GM12878 (cell line): ENCODE results near the gene CSH2. TPM values are rescaled to one million over a fixed set of nuclear protein-coding genes. Genes with fewer than 3 reads are reported as not detected.
A peak's percentile ranks its signal among the peaks of the same experiment; 100 is the strongest.

Source experiments
- ATAC-seq: fragments of 200-7000 bp; cut with Tn5 transposase; 3 replicates; pipeline ENCODE4 v1.9.1; 2020; ENCODE audit warnings: mild to moderate bottlenecking, moderate library complexity
- BruUV-seq: library from RNA; stranded (reverse); fragments of 400-500 nt; replicated peaks from 2 replicates; lab custom pipeline; 2021; lab: Mats Ljungman, UMichigan
- CTCF ChIA-PET: fragments of 300-600 bp; sonication (Branson Sonifier 250); formaldehyde crosslinking; extraction: SDS; loops from one replicate; lab custom pipeline; 2021; ENCODE audit warnings: inconsistent platforms; lab: Yijun Ruan, JAX
- POLR2A ChIA-PET: fragments of 350-600 bp; formaldehyde crosslinking; extraction: SDS; loops from one replicate; lab custom pipeline; 2021; ENCODE audit warnings: inconsistent platforms; lab: Charles Lee
- RAD21 ChIA-PET: fragments of 300-600 bp; sonication (Branson Sonifier 250); formaldehyde crosslinking; loops from one replicate; lab custom pipeline; 2023; ENCODE audit warnings: antibody characterized with exemption; ENCODE audit not compliant: unreplicated experiment; lab: Charles Lee
- SMC1A ChIA-PET: fragments of 300-600 bp; sonication (Branson Sonifier 250); formaldehyde crosslinking; loops from one replicate; lab custom pipeline; 2023; ENCODE audit not compliant: unreplicated experiment, uncharacterized antibody; lab: Charles Lee
- DNase-seq: peaks from one replicate; pipeline ENCODE4 v3.0.0-alpha.2; 2011; ENCODE audit warnings: low read depth, low spot score
- FAIRE-seq: peaks from 3 replicates; lab custom pipeline; 2011; peaks lifted over from hg19 to GRCh38; lab: Jason Lieb, UNC
- H2AFZ ChIP-seq: 2 replicates; pipeline ENCODE4 v1.6.0; 2011; ENCODE audit warnings: low read depth, low read length, control low read depth; ENCODE audit not compliant: control insufficient read depth
- H3K27ac ChIP-seq: 2 replicates; pipeline ENCODE4 v1.5.1; 2011; ENCODE audit warnings: control low read depth; ENCODE audit not compliant: control insufficient read depth, insufficient read depth
- H3K27me3 ChIP-seq, 2 experiments: replicated peaks in 1 of 2; 2 replicates each; pipeline versions ENCODE4 v1.6.0 to v1.6.1; 2011; ENCODE audit warnings: low read length in 1 of 2; ENCODE audit not compliant: control insufficient read depth in 2 of 2, insufficient read depth in 2 of 2
- H3K36me3 ChIP-seq, 2 experiments: 2 replicates each; pipeline ENCODE4 v1.5.1; 2011; ENCODE audit warnings: low read length in 1 of 2; ENCODE audit not compliant: control insufficient read depth in 2 of 2, insufficient read depth in 2 of 2
- H3K4me1 ChIP-seq: 2 replicates; pipeline ENCODE4 v1.6.1; 2011; ENCODE audit warnings: mild to moderate bottlenecking, low read length, moderate library complexity, mixed read lengths; ENCODE audit not compliant: control insufficient read depth, insufficient read depth
- H3K4me2 ChIP-seq: 2 replicates; pipeline ENCODE4 v1.6.0; 2011; ENCODE audit warnings: control low read depth; ENCODE audit not compliant: control insufficient read depth, insufficient read depth
- H3K4me3 ChIP-seq: fragments of 200-600 bp; sonication (generic); 2 replicates; pipeline ENCODE4 v1.5.1; 2016
- H3K79me2 ChIP-seq: 2 replicates; pipeline ENCODE4 v1.6.0; 2011; ENCODE audit warnings: low read length; ENCODE audit not compliant: control insufficient read depth, insufficient read depth
- H3K9ac ChIP-seq: 2 replicates; pipeline ENCODE4 v1.8.0; 2011; ENCODE audit warnings: low read length, control low read depth, mixed read lengths; ENCODE audit not compliant: control insufficient read depth, insufficient read depth
- H3K9me3 ChIP-seq: replicated peaks from 3 replicates; pipeline ENCODE4 v1.5.1; 2011; ENCODE audit warnings: mild to moderate bottlenecking, low read length; ENCODE audit not compliant: control insufficient read depth, insufficient read depth
- H4K20me1 ChIP-seq: 2 replicates; pipeline ENCODE4 v1.6.0; 2011; ENCODE audit not compliant: control insufficient read depth, insufficient read depth
- BHLHE40 ChIP-seq, 2 experiments: fragments of 450-650 bp in 1 of 2; IDR thresholded peaks; 2 replicates each; pipeline ENCODE4 v1.6.1; 2011 to 2017; ENCODE audit warnings: low read depth in 2 of 2, borderline replicate concordance in 1 of 2, improper control_type of control experiment in 1 of 2, low read length in 1 of 2, mild to moderate bottlenecking in 1 of 2
- CBFB ChIP-seq: IDR thresholded peaks from 2 replicates; pipeline ENCODE4 v1.6.1; 2016; ENCODE audit warnings: antibody characterized with exemption, low read depth
- CEBPB ChIP-seq, 2 experiments: fragments of 150-350 bp in 1 of 2; IDR thresholded peaks; 2 replicates each; pipeline ENCODE4 v1.6.1; 2012 to 2014; ENCODE audit warnings: low read depth in 2 of 2, low read length in 2 of 2, borderline replicate concordance in 1 of 2, inconsistent platforms in 1 of 2
- POLR2A ChIP-seq: IDR thresholded peaks from 2 replicates; pipeline ENCODE4 v1.6.1; 2011; ENCODE audit warnings: low read depth, mild to moderate bottlenecking, low read length
- RAD51 ChIP-seq: fragments of 450-650 bp; IDR thresholded peaks from 2 replicates; pipeline ENCODE4 v1.6.1; 2016; ENCODE audit warnings: moderate library complexity, mild to moderate bottlenecking, inconsistent platforms
- RB1 ChIP-seq: fragments of 450-650 bp; formaldehyde crosslinking; IDR thresholded peaks from 2 replicates; pipeline ENCODE4 v1.6.1; 2017; ENCODE audit warnings: mild to moderate bottlenecking, borderline replicate concordance
- WGBS: methylation state at CpG from one replicate; pipeline ENCODE4 v1.1.6; 2016; ENCODE audit warnings: low lambda C conversion rate; ENCODE audit not compliant: insufficient replicate concordance, insufficient coverage; ENCODE audit errors: missing lambda C conversion rate; 5-methylcytosine and 5-hydroxymethylcytosine counted together
- in situ Hi-C: fragments of 300-500 bp; cut with MboI; formaldehyde crosslinking; loops from 9 replicates; pipeline ENCODE4 v1.14.3; 2018; ENCODE audit warnings: mixed read lengths
- intact Hi-C: fragments of 100-400 bp; cut with micrococcal nuclease; formaldehyde crosslinking; loops from one replicate; pipeline ENCODE4 v1.14.2; 2022; ENCODE audit not compliant: unreplicated experiment
- polyA plus RNA-seq, 11 experiments: library from polyadenylated mRNA; depleted of rRNA in 4 of 11; unstranded in 6 of 11; stranded (reverse) in 5 of 11; fragments of >200 nt; fragmentation: Nextera tagmentation in 4 of 11; fragmentation: Illumina TruSeq in 1 of 11; extraction: Ambion mirVana in 4 of 11; extraction: Trizol in 1 of 11; gene quantifications; 1 replicate in 1 of 11; 2 replicates in 10 of 11; pipeline versions ENCODE4 v1.2.1 to v1.2.3, GENCODE V29; 2011 to 2016; ENCODE audit warnings: inconsistent platforms in 2 of 11, missing spikeins in 2 of 11, low read depth in 1 of 11
- total RNA-seq, 4 experiments: library from RNA; depleted of rRNA in 3 of 4; stranded (reverse); fragments of >200 nt in 3 of 4; fragmentation: Illumina TruSeq in 1 of 4; extraction: Trizol in 1 of 4; gene quantifications; 2 replicates each; pipeline versions ENCODE4 v1.2.1 to v1.2.3, GENCODE V29; 2013 to 2021
- TF ChIP-seq, protein P1 (sequence below), 3 experiments: IDR thresholded peaks in 2 of 3; conservative IDR thresholded peaks in 1 of 3; 2 replicates each; pipeline ENCODE4 v1.5.1; 2011; ENCODE audit warnings: low read depth in 3 of 3, low read length in 3 of 3, mild to moderate bottlenecking in 3 of 3, control low read depth in 2 of 3, moderate library complexity in 2 of 3, inconsistent platforms in 1 of 3, mixed read lengths in 1 of 3; ENCODE audit not compliant: control insufficient read depth in 2 of 3, insufficient read depth in 1 of 3; ENCODE audit errors: extremely low read depth in 1 of 3

Gene CSH2
- total and polyA plus RNA-seq, 10 of the 15 experiments (the other 5 are each of a cell fraction or from before 2014, with no cell fraction given), result not detected

DNA sequence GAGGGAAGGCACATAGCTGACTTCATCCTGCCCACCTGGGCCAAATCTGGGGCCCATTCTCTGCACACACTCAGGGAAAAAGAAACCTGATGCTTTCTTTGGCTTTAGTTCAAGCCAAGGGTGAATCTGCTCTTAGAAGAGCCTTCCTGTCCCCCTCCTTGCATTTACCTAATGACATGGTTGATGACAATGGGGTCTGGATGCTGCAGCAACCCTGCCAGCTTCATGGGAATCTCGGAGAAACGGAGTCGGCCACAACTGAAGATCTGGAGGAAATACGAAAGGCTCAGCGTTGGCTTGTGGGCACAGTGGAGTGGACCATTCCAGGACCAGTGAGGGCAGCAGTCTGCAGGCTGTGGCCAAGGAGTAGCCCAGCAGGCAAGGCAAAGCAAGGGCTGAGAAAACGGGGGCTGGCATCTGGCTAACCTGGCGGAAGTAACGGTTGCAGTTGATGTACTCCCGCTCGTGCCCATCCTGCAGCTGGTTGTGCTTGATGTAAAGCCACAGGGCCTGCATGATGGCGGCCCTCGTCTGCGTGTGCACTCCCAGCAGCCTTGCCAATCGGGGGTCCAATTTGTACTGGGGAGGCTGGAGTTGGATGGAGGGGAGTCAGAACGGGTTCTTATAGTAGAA, 39.6 kb downstream of the CSH2 start:
- H3K79me2 ChIP-seq, result peaks cover 27% of the 10 kb centered on the region
- H3K27ac ChIP-seq, result no peak overlapping the region
- DNase-seq, result no peak
- in situ Hi-C loops (loop anchor here (25.0 kb wide), 1 partner anchor 397 kb away; the partner anchor contains the start of gene CYB561), intact Hi-C loops (no loop called here)
- CTCF ChIA-PET, result interaction anchor here (0.8 to 2.3 kb wide), 12 partner anchors 7 to 267 kb away, joined by 3 to 8 read pairs (median 4); no protein-coding TSS in a partner anchor
- peaks cover 35 to 48% of the 10 kb centered on the region in 2 experiments for H3K36me3 ChIP-seq
- ATAC-seq, result no peak
- no peaks in the 10 kb centered on the region for H3K27me3 ChIP-seq
- no peak for FAIRE-seq
- no peak overlapping the region for H3K9ac ChIP-seq
- SMC1A ChIA-PET, result interaction anchor here (0.5 to 1.0 kb wide), 3 partner anchors 82 to 151 kb away, joined by 3 read pairs; no protein-coding TSS in a partner anchor
- no peaks in the 10 kb centered on the region for H4K20me1 ChIP-seq
- H3K4me2 ChIP-seq, result no peak overlapping the region
- POLR2A ChIA-PET, result interaction anchor here (0.7 to 1.0 kb wide), 2 partner anchors 9 to 60 kb away, joined by 3 read pairs; partner anchors contain the start of genes CCDC47 and SMARCD2
- H2AFZ ChIP-seq, result no peak overlapping the region
- WGBS, result 90% methylated on average over 15 of the region's 15 CpGs
- H3K9me3 ChIP-seq, result no peaks in the 10 kb centered on the region
- TF ChIP-seq RAD51 (no peak), POLR2A (peak; percentile 37; the same call in 1 of the 2 replicates), CEBPB (IDR thresholded peaks at IDR 0.05; ENCODE audit: borderline replicate concordance in 1 of 2, low read depth in 2 of 2, low read length in 2 of 2) (no peak), CBFB (no peak), RB1 (no peak), BHLHE40 (IDR thresholded peaks at IDR 0.05; ENCODE audit: borderline replicate concordance in 1 of 2, low read depth in 2 of 2, low read length in 1 of 2) (no peak)
- TF ChIP-seq, protein P1, sequence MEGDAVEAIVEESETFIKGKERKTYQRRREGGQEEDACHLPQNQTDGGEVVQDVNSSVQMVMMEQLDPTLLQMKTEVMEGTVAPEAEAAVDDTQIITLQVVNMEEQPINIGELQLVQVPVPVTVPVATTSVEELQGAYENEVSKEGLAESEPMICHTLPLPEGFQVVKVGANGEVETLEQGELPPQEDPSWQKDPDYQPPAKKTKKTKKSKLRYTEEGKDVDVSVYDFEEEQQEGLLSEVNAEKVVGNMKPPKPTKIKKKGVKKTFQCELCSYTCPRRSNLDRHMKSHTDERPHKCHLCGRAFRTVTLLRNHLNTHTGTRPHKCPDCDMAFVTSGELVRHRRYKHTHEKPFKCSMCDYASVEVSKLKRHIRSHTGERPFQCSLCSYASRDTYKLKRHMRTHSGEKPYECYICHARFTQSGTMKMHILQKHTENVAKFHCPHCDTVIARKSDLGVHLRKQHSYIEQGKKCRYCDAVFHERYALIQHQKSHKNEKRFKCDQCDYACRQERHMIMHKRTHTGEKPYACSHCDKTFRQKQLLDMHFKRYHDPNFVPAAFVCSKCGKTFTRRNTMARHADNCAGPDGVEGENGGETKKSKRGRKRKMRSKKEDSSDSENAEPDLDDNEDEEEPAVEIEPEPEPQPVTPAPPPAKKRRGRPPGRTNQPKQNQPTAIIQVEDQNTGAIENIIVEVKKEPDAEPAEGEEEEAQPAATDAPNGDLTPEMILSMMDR (IDR thresholded peaks at IDR 0.05 in 2 of 3, conservative IDR thresholded peaks at IDR 0.05 in 1 of 3; ENCODE audit: control insufficient read depth in 2 of 3, extremely low read depth in 1 of 3, insufficient read depth in 1 of 3, low read depth in 3 of 3, low read length in 3 of 3), result no peak
- RAD21 ChIA-PET, result interaction anchor here (1.2 kb wide), 2 partner anchors 44 to 222 kb away, joined by 3 to 4 read pairs; no protein-coding TSS in a partner anchor
- H3K4me3 ChIP-seq, result no peak overlapping the region
- no TSS peak for BruUV-seq
- H3K4me1 ChIP-seq, result peaks cover 6% of the 10 kb centered on the region; the same call in 1 of the 2 replicates
